GM19324 (cell line): Measurements from ENCODE around the gene PCDH1.
"Not testable (repeated sequence)": the region's sequence is repeated elsewhere in the genome, so short reads cannot be mapped to it uniquely, and the experiment has no call there.

Source experiments
- ATAC-seq: cut with Tn5 transposase; IDR thresholded peaks from one replicate; pipeline ENCODE4 v1.9.1; 2021; ENCODE audit warnings: mild to moderate bottlenecking, moderate library complexity; ENCODE audit not compliant: unreplicated experiment, low FRiP score

PCDH1 gene

GRCh38 chr5:141902015-141902814 is 24.0 kb upstream of the PCDH1 start:
- no peak for ATAC-seq

GRCh38 chr5:141898448-141899049 is 20.3 kb upstream of the PCDH1 start:
- ATAC-seq: no peak

- no peak for ATAC-seq
Measured at GRCh38 chr5:141897425-141897824, 19.2 kb upstream of the PCDH1 start.

- not testable (repeated sequence) for ATAC-seq
Measured at GRCh38 chr5:141890429-141890828, 12.2 kb upstream of the PCDH1 start.

- no peak for ATAC-seq
Measured at GRCh38 chr5:141889282-141889871, 11.2 kb upstream of the PCDH1 start.

- no peak for ATAC-seq
Measured at GRCh38 chr5:141883892-141884318, 5.7 kb upstream of the PCDH1 start.

GRCh38 chr5:141883184-141883891 is 5.1 kb upstream of the PCDH1 start:
- ATAC-seq: no peak

- no peak for ATAC-seq
Measured at GRCh38 chr5:141882594-141883183, 4.5 kb upstream of the PCDH1 start.

- no peak for ATAC-seq
Measured at GRCh38 chr5:141881886-141882285, 3.7 kb upstream of the PCDH1 start.

GRCh38 chr5:141880961-141881801 is 3.0 kb upstream of the PCDH1 start:
- no peak for ATAC-seq

GRCh38 chr5:141879941-141880738 is 1.9 kb upstream of the PCDH1 start:
- ATAC-seq: no peak

GRCh38 chr5:141879426-141879759 is 1.2 kb upstream of the PCDH1 start:
- no peak for ATAC-seq

- ATAC-seq: peak; percentile 77
Measured at GRCh38 chr5:141878711-141879425, 658 bp upstream of the PCDH1 start.

- ATAC-seq: no peak
Measured at GRCh38 chr5:141877356-141878185, 639 bp downstream of the PCDH1 start.

- no peak for ATAC-seq
Measured at GRCh38 chr5:141876628-141877355, 1.4 kb downstream of the PCDH1 start.

GRCh38 chr5:141875795-141876627 is 2.2 kb downstream of the PCDH1 start:
- no peak for ATAC-seq
